ENCODE data around the gene EZH1.

DNA sequence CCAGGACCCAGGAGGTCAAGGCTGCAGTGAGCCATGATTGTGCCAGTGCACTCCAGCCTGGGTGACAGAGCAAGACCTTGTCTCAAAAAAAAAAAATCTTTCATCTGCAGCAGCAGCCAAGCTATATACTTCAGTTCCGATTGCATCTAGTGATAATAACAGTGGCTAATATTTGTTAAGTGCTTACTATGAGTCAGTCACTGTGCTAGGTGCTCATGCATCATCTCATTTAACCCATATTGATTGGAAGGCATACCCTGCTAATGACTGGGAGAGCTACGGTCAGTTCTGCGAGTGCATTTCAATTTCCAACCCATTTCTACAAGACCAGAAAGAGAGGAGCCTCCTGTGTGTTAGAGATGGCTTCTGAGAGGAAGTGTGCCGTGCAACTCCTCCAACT, 93.4 kb downstream of the EZH1 start:
- no peak for TF ChIP-seq EZH2phosphoT487 (IDR thresholded peaks at IDR 0.05; ENCODE audit: insufficient read depth, low read depth)
- no peak for TF ChIP-seq EZH2 (IDR thresholded peaks at IDR 0.05; ENCODE audit: insufficient read depth, poor library complexity, severe bottlenecking)

Measured in GM23248 (cell line).